GM12864 (cell line): ENCODE measurements around the gene TGM1.

ENCODE experiments used
- DNase-seq: peaks from one replicate; pipeline ENCODE4 v3.0.0-alpha.2; 2011; ENCODE audit warnings: low read depth
- H3K4me3 ChIP-seq: 2 replicates; pipeline ENCODE4 v1.5.1; 2011; ENCODE audit warnings: mild to moderate bottlenecking, low read depth, low read length, control low read depth
- TF ChIP-seq, protein P1 (sequence below): IDR thresholded peaks from 2 replicates; pipeline ENCODE4 v1.5.1; 2011; ENCODE audit warnings: low read depth, mild to moderate bottlenecking, moderate library complexity, low read length, control low read depth, inconsistent platforms; ENCODE audit errors: missing control alignments

Gene TGM1

GRCh38 chr14:24277071-24277470, 14.1 kb upstream of the TGM1 start:
- TF ChIP-seq, protein P1, sequence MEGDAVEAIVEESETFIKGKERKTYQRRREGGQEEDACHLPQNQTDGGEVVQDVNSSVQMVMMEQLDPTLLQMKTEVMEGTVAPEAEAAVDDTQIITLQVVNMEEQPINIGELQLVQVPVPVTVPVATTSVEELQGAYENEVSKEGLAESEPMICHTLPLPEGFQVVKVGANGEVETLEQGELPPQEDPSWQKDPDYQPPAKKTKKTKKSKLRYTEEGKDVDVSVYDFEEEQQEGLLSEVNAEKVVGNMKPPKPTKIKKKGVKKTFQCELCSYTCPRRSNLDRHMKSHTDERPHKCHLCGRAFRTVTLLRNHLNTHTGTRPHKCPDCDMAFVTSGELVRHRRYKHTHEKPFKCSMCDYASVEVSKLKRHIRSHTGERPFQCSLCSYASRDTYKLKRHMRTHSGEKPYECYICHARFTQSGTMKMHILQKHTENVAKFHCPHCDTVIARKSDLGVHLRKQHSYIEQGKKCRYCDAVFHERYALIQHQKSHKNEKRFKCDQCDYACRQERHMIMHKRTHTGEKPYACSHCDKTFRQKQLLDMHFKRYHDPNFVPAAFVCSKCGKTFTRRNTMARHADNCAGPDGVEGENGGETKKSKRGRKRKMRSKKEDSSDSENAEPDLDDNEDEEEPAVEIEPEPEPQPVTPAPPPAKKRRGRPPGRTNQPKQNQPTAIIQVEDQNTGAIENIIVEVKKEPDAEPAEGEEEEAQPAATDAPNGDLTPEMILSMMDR: no peak

DNA sequence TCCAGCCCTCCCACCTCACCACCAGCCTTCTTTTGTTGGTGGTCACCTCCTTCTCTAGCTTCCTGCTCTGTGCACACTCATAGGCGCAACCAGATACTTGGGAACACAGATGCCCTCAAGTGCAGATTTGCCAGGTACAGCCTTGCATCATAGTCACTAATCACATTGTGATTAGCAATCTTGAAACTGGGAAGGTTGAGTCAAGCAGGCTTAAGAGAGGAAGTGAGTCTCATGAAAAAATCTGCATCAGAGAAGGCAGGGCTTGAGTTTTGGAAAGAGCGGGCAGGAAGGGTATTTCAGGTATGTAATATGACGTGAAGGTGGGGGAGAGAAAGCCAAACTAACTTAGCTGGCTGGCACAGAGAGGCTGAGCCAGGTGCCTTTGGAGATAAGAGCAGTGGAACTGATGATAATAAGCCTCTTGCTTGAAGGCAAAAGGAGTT, 11.1 kb upstream of the TGM1 start:
- TF ChIP-seq, protein P1: no peak
- DNase-seq: peak; percentile 85
- H3K4me3 ChIP-seq: no peak overlapping the region; the same call in none of the 2 replicates

More at GRCh38 chr14:24277071-24277470, 14.1 kb upstream of the TGM1 start:
- no peak for DNase-seq
- no peak overlapping the region for H3K4me3 ChIP-seq

DNA sequence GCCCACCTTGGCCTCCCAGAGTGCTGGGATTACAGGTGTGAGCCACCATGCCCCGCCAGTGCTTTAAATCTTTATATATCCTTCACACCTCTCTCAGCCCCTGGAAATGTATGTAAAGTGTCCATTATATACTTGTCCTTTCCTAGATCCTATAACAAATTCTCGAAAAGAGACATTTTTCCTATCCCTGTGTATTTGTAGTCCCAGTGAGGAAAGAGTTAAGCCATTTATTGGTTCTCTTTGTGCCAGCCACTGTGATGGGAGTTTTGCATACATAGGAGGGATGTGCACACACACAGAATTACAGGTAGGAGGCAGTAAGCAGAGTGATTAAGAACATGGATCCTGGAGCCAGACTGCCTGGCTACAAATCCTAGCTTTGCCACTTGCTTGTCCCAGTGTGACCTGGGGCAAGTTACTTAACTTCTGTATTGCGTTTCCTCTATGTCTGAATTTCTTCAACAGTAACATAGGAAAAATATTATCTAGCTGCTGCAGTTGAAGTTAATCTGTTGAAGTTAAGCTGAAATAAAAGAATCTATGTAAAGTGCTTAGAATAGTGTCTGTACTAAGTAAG, 10.5 kb upstream of the TGM1 start:
- no peak overlapping the region; the same call in 1 of the 2 replicates for H3K4me3 ChIP-seq
- no peak for DNase-seq
- TF ChIP-seq, protein P1: peak; percentile 41

GRCh38 chr14:24272467-24272866, 9.5 kb upstream of the TGM1 start:
- no peak overlapping the region; the same call in 1 of the 2 replicates for H3K4me3 ChIP-seq
- no peak for DNase-seq
- TF ChIP-seq, protein P1: no peak

DNA sequence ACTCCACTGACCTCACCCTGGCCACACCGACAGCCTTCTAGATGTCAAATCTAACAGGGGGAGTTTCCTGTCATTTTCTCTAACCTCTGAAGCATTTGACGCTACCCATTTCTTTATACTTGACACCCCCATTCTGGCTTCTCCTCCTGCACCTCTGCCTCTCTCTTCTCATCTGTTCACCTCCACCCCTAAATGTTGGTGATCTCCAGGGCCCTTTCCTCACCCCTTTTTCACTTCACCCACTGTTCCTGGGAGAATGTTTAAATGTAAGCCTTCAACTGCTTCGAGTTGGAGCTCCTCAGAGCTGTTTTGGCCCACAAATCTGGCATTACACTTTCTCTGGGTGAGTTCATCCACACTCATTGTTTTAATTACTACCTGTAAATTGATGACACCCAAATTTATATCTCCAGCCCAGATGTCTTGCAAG, 8.9 kb upstream of the TGM1 start:
- TF ChIP-seq, protein P1: no peak
- H3K4me3 ChIP-seq: peak overlapping the region; percentile 68
- DNase-seq: no peak

DNA sequence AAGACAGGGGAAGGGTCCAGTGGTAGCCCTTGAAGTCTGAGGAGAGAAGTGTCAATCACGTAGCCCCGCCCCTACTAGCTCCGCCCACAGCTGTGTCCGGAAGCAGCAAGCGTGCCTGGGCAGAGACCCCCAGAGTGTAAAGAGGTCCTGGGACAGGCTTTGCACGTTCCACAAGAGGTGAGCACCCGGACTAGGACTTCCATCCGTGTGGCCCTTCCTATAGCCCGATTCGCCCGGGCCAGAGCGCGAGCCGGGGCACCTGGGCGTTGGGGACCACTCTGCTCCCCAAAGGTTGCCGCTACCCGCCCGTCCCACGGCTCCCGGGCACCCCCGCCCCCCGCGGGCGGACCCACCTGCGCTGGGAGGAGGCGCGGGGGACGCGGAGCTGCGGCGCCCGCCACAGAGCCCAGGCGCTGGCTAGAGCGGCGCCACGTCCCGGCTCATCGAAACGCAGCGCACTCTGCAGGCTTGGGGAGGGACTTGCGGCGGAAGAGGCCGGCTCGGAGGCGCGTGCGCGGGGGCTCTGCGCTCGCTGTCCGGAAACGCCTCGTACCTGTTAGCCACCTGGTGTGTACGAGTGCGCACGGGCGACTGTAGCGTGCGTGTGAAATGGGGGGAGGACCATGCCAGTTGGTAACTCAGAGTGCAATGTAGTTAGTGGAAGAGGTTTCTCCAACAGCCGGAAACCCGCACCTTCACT, 8.3 kb upstream of the TGM1 start, which contains the start of gene RABGGTA:
RABGGTA (minus strand) TSS at position 464 of the 700 bp plus-strand sequence. CDS start 482 bp downstream, outside the sequence.
- TF ChIP-seq, protein P1: peak; percentile 80
- peak; percentile 82 for DNase-seq
- peak within 1 kb of the TSS; percentile 68 for H3K4me3 ChIP-seq
